ENCODE data around the gene PRMT7. TPM values are rescaled to one million over a fixed set of nuclear protein-coding genes. Genes with fewer than 3 reads are reported as not detected.

PRMT7 gene
- total and polyA plus RNA-seq, 8 donors = 11.6 to 47.9 (median 17.9) TPM

- Histone ChIP-seq H3K4me1 (no peaks in the 10 kb centered on the region), H3K36me3 (no peaks in the 10 kb centered on the region), H3K9me3 (no peaks in the 10 kb centered on the region), H3K4me3 (no peak overlapping the region), H3K27me3 (no peaks in the 10 kb centered on the region), H3K27ac (no peak overlapping the region)
- intact Hi-C loops (cut with DNase I) = no loop called here
- FAIRE-seq (no peak), DNase-seq (peak in 1 of 6 donors; percentile 68), ATAC-seq (peak in 2 of 4 donors; percentile 17 to 50)
- TF ChIP-seq CTCF (IDR thresholded peaks at IDR 0.05) = no peak
- 67 to 70% methylated on average over 17 to 18 of the region's 18 CpGs for WGBS, 2 donors
These were observed 54.5 kb downstream of the PRMT7 start for GRCh38 chr16:68365167-68365817.

- TF ChIP-seq CTCF (IDR thresholded peaks at IDR 0.05) = no peak
- FAIRE-seq (no peak), ATAC-seq (no peak), DNase-seq (peak in 2 of 6 donors; percentile 8 to 32)
- intact Hi-C loops (cut with DNase I) = no loop called here
- Histone ChIP-seq H3K4me3 (no peak overlapping the region), H3K4me1 (no peaks in the 10 kb centered on the region), H3K27me3 (no peaks in the 10 kb centered on the region), H3K27ac (no peak overlapping the region), H3K9me3 (no peaks in the 10 kb centered on the region), H3K36me3 (no peaks in the 10 kb centered on the region)
- WGBS, 2 donors = 42 to 62% methylated on average over 8 of the region's 8 CpGs
These were observed 55.2 kb downstream of the PRMT7 start for GRCh38 chr16:68366062-68366461.

GRCh38 chr16:68367030-68367429, 56.2 kb downstream of the PRMT7 start:
- H3K4me3 ChIP-seq = no peak overlapping the region
- H3K27ac ChIP-seq = no peak overlapping the region
- peak in 4 of 6 donors; percentile 24 to 36 (median 34) for DNase-seq
- WGBS, 2 donors = 45 to 49% methylated on average over 13 of the region's 13 CpGs
- ATAC-seq = peak in 3 of 4 donors; percentile 35 to 51 (median 50)
- no peaks in the 10 kb centered on the region for H3K36me3 ChIP-seq
- FAIRE-seq = no peak
- peak in 1 of 4 donors; percentile 28 for TF ChIP-seq CTCF (IDR thresholded peaks at IDR 0.05)
- no peaks in the 10 kb centered on the region for H3K4me1 ChIP-seq
- no peaks in the 10 kb centered on the region for H3K9me3 ChIP-seq
- no peaks in the 10 kb centered on the region for H3K27me3 ChIP-seq
- intact Hi-C loops (cut with DNase I) = no loop called here

- DNase-seq (peak in 2 of 6 donors; percentile 9 to 40), ATAC-seq (no peak), FAIRE-seq (no peak)
- WGBS, 2 donors = 69 to 74% methylated on average over 20 of the region's 20 CpGs
- no peak overlapping the region for H3K27ac ChIP-seq
- TF ChIP-seq CTCF (IDR thresholded peaks at IDR 0.05) = no peak
- H3K36me3 ChIP-seq = no peaks in the 10 kb centered on the region
- H3K9me3 ChIP-seq = no peaks in the 10 kb centered on the region
- no peak overlapping the region for H3K4me3 ChIP-seq
- H3K27me3 ChIP-seq = no peaks in the 10 kb centered on the region
- no peaks in the 10 kb centered on the region for H3K4me1 ChIP-seq
- intact Hi-C loops (cut with DNase I) = no loop called here
These were observed 56.6 kb downstream of the PRMT7 start for GRCh38 chr16:68367440-68367839.

GRCh38 chr16:68367891-68368290, 57.1 kb downstream of the PRMT7 start:
- no peak overlapping the region for H3K4me3 ChIP-seq
- H3K36me3 ChIP-seq = no peaks in the 10 kb centered on the region
- no peak for TF ChIP-seq CTCF (IDR thresholded peaks at IDR 0.05)
- DNase-seq (peak in 2 of 6 donors; percentile 7 to 43), ATAC-seq (no peak), FAIRE-seq (no peak)
- H3K9me3 ChIP-seq = no peaks in the 10 kb centered on the region
- intact Hi-C loops (cut with DNase I) = no loop called here
- WGBS, 2 donors = 84 to 86% methylated on average over 14 of the region's 14 CpGs
- no peaks in the 10 kb centered on the region for H3K27me3 ChIP-seq
- H3K4me1 ChIP-seq = no peaks in the 10 kb centered on the region
- H3K27ac ChIP-seq = no peak overlapping the region

All from pancreas (tissue), 10 donors.